NCI-H2081 (cell line): ENCODE measurements around the gene OR6S1.

ENCODE experiments used
- DNase-seq, 2 experiments: peaks; one replicate each; lab custom pipeline; 2025; lab: John Stamatoyannopoulos, UW

Gene OR6S1

GRCh38 chr14:20641591-20641990 is at the start of gene OR6S1:
TSS of gene OR6S1 (minus strand) at chr14:20641691. CDS start at chr14:20641691, 0 bp downstream.
- DNase-seq: no peak

- DNase-seq: peak; percentile 63 to 67
Measured at GRCh38 chr14:20690848-20691640, 49.6 kb upstream of the OR6S1 start.

GRCh38 chr14:20688167-20688839 is 46.8 kb upstream of the OR6S1 start, which contains the start of gene ANG:
TSS of gene ANG (plus strand) at chr14:20688764. CDS start at chr14:20693565, 4,801 bp downstream.
- DNase-seq: no peak

- no peak for DNase-seq
Measured at GRCh38 chr14:20687362-20688166, 46.1 kb upstream of the OR6S1 start.

- DNase-seq: peak in 1 of 2 experiments; percentile 2
Measured at GRCh38 chr14:20686386-20687143, 45.1 kb upstream of the OR6S1 start.

GRCh38 chr14:20684662-20685456 is 43.4 kb upstream of the OR6S1 start:
- no peak for DNase-seq

GRCh38 chr14:20683891-20684661 is 42.6 kb upstream of the OR6S1 start, which contains the start of gene RNASE4:
TSS of gene RNASE4 (plus strand) at chr14:20684560. CDS start at chr14:20699372, 14,812 bp downstream.
- peak; percentile 49 to 50 for DNase-seq

- peak; percentile 77 to 87 for DNase-seq
Measured at GRCh38 chr14:20683125-20683890, 41.8 kb upstream of the OR6S1 start.

GRCh38 chr14:20682435-20683124 is 41.1 kb upstream of the OR6S1 start:
- peak; percentile 89 to 90 for DNase-seq

- no peak for DNase-seq
Measured at GRCh38 chr14:20682127-20682434, 40.6 kb upstream of the OR6S1 start.

GRCh38 chr14:20681348-20682126 is 40.0 kb upstream of the OR6S1 start:
- DNase-seq: peak; percentile 80 to 82

GRCh38 chr14:20680843-20681347 is 39.4 kb upstream of the OR6S1 start:
- DNase-seq: no peak

- DNase-seq: no peak
Measured at GRCh38 chr14:20680363-20680762, 38.9 kb upstream of the OR6S1 start.

GRCh38 chr14:20679907-20680306 is 38.4 kb upstream of the OR6S1 start:
- peak in 1 of 2 experiments; percentile 2 for DNase-seq

- DNase-seq: no peak
Measured at GRCh38 chr14:20676072-20676471, 34.6 kb upstream of the OR6S1 start.

GRCh38 chr14:20675669-20676068 is 34.2 kb upstream of the OR6S1 start:
- no peak for DNase-seq

GRCh38 chr14:20671597-20672283 is 30.2 kb upstream of the OR6S1 start:
- no peak for DNase-seq
